ENCODE results near the gene MTNR1B. TPM values are rescaled to one million over a fixed set of nuclear protein-coding genes. Genes with fewer than 3 reads are reported as not detected.

The MTNR1B gene
- total RNA-seq = not detected
- long read RNA-seq, donor 1 = 0 reads
- long read RNA-seq, donor 2 = 0 reads

GRCh38 chr11:92969634-92970347 is at the start of gene MTNR1B:
Gene MTNR1B, plus strand, starts transcription at chr11:92969651. Its CDS starts 75 bp downstream, at chr11:92969726.
- DNase-seq (no peak), ATAC-seq (no peak)
- no peaks in the 10 kb centered on the region for H3K4me1 ChIP-seq (ENCODE audit: low read depth)
- no peaks in the 10 kb centered on the region for H3K9me3 ChIP-seq
- intact Hi-C loops (cut with DNase I, micrococcal nuclease) = no loop called here
- H3K36me3 ChIP-seq (ENCODE audit: low read depth) = no peaks in the 10 kb centered on the region
- TF ChIP-seq CTCF (IDR thresholded peaks at IDR 0.05) = no peak
- no peak within 1 kb of the TSS for H3K4me3 ChIP-seq

- intact Hi-C loops (cut with DNase I, micrococcal nuclease) = no loop called here
- Histone ChIP-seq H3K36me3 (ENCODE audit: low read depth) (no peaks in the 10 kb centered on the region), H3K4me3 (no peak overlapping the region), H3K4me1 (ENCODE audit: low read depth) (no peaks in the 10 kb centered on the region), H3K9me3 (peaks cover 5% of the 10 kb centered on the region)
- DNase-seq = no peak
- ATAC-seq = no peak
- TF ChIP-seq CTCF (IDR thresholded peaks at IDR 0.05) = no peak
Measured at GRCh38 chr11:92920331-92920730, 49.1 kb upstream of the MTNR1B start.

- no peaks in the 10 kb centered on the region for H3K36me3 ChIP-seq (ENCODE audit: low read depth)
- no peak overlapping the region for H3K4me3 ChIP-seq
- no peaks in the 10 kb centered on the region for H3K4me1 ChIP-seq (ENCODE audit: low read depth)
- DNase-seq (no peak), ATAC-seq (no peak)
- H3K9me3 ChIP-seq = peaks cover 8% of the 10 kb centered on the region
- intact Hi-C loops (cut with DNase I, micrococcal nuclease) = no loop called here
- TF ChIP-seq CTCF (IDR thresholded peaks at IDR 0.05) = no peak
Measured at GRCh38 chr11:92922731-92923130, 46.7 kb upstream of the MTNR1B start.

GRCh38 chr11:92929246-92929645 is 40.2 kb upstream of the MTNR1B start:
- H3K36me3 ChIP-seq (ENCODE audit: low read depth) = no peaks in the 10 kb centered on the region
- intact Hi-C loops (cut with DNase I, micrococcal nuclease) = no loop called here
- ATAC-seq = no peak
- no peak overlapping the region for H3K4me3 ChIP-seq
- H3K4me1 ChIP-seq (ENCODE audit: low read depth) = no peaks in the 10 kb centered on the region
- TF ChIP-seq CTCF (IDR thresholded peaks at IDR 0.05) = no peak
- no peak for DNase-seq
- H3K9me3 ChIP-seq = peaks cover 8% of the 10 kb centered on the region

GRCh38 chr11:92929653-92930052 is 39.8 kb upstream of the MTNR1B start:
- H3K36me3 ChIP-seq (ENCODE audit: low read depth) = no peaks in the 10 kb centered on the region
- DNase-seq (no peak), ATAC-seq (no peak)
- intact Hi-C loops (cut with DNase I, micrococcal nuclease) = no loop called here
- H3K9me3 ChIP-seq = peaks cover 8% of the 10 kb centered on the region
- no peak overlapping the region for H3K4me3 ChIP-seq
- no peaks in the 10 kb centered on the region for H3K4me1 ChIP-seq (ENCODE audit: low read depth)
- no peak for TF ChIP-seq CTCF (IDR thresholded peaks at IDR 0.05)

All from mucosa of descending colon (tissue), 3 donors.